RWPE2 (cell line): ENCODE results near the gene NMRK1.

Experiments
- ATAC-seq: fragments of 200-7000 bp; cut with Tn5 transposase; 3 replicates; pipeline ENCODE4 v1.9.1; 2021; ENCODE audit warnings: low read depth
- DNase-seq: peaks from one replicate; pipeline ENCODE4 v3.0.0-alpha.2; 2020; ENCODE audit warnings: low spot score
- H3K27ac ChIP-seq: fragments of 450-650 bp; 2 replicates; pipeline ENCODE4 v1.5.1; 2017; ENCODE audit warnings: mild to moderate bottlenecking; ENCODE audit not compliant: poor library complexity, severe bottlenecking
- H3K27me3 ChIP-seq: fragments of 250-450 bp; sonication (Bioruptor Pico); 2 replicates; pipeline ENCODE4 v1.5.1; 2021; ENCODE audit warnings: mild to moderate bottlenecking, moderate library complexity; ENCODE audit not compliant: insufficient read depth, poor library complexity, severe bottlenecking
- H3K36me3 ChIP-seq: fragments of 250-450 bp; sonication (Bioruptor Pico); 2 replicates; pipeline ENCODE4 v1.5.1; 2020; ENCODE audit warnings: low read depth, mild to moderate bottlenecking, moderate library complexity
- H3K4me1 ChIP-seq: fragments of 250-450 bp; sonication (Bioruptor Pico); 2 replicates; pipeline ENCODE4 v1.5.1; 2021; ENCODE audit warnings: mild to moderate bottlenecking, moderate library complexity; ENCODE audit not compliant: insufficient read depth, poor library complexity, severe bottlenecking
- H3K4me3 ChIP-seq: fragments of 250-450 bp; sonication (Bioruptor Pico); 2 replicates; pipeline ENCODE4 v1.5.1; 2021; ENCODE audit warnings: mild to moderate bottlenecking, moderate library complexity; ENCODE audit not compliant: severe bottlenecking
- H3K9me3 ChIP-seq: fragments of 250-450 bp; sonication (Bioruptor Pico); 2 replicates; pipeline ENCODE4 v1.5.1; 2021; ENCODE audit warnings: mild to moderate bottlenecking, moderate library complexity; ENCODE audit not compliant: severe bottlenecking
- CTCF ChIP-seq: fragments of 450-650 bp; IDR thresholded peaks from one replicate; pipeline ENCODE4 v1.5.1; 2017; ENCODE audit warnings: mild to moderate bottlenecking, moderate library complexity; ENCODE audit not compliant: poor library complexity, severe bottlenecking

Gene NMRK1

DNA sequence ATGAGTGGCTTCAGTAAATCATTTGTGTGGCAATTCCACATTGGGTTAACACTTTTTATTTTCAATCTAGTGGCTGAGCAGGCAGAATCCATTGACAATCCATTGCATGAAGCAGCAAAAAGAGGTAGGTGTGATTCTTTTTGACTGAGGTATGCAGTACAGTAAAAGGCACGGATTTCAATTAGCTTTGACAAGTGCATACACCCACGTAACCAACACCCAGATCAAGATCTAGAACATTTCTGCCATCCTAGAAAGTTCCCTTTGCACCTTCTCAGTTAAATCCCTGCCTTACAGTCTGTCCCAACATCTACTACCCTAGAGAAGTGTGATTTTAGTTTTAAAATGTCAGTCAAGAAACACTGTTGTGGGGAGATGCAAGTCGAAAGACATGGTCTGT lies 43.7 kb upstream of the NMRK1 start:
- no peak for DNase-seq
- ATAC-seq, result no peak
- Histone ChIP-seq H3K36me3 (peaks cover 35% of the 10 kb centered on the region), H3K4me1 (no peaks in the 10 kb centered on the region), H3K4me3 (no peak overlapping the region), H3K27ac (no peak overlapping the region), H3K27me3 (no peaks in the 10 kb centered on the region), H3K9me3 (no peaks in the 10 kb centered on the region)
- TF ChIP-seq CTCF, result no peak

DNA sequence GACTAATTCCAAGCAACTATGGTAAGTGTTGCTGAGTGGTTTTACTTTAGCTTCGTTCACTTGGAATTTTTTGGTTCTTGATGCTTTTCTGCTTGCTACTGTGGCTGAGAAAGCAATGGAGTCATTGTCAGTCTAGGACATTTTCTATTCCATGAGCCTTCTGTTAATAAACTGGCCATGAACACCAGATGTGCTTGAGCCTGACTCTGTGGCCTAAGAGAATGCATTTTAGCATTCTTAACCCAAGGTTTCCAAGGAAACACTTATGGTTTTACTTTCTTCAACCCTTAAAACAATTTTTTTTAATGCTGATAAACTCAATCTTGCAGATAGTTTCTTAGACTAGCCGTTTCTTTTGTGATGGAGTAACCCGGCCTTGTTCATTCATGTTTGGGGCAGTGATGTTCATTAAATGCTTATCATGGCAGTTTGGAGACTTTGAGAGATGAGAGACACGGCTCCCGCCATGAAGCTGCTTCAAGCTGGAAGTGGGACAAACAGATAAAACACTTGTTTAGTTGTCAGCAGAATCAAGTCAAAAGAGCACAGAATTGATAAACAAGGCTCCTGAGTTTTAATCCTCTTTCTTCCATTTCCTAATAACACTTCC lies 42.8 kb upstream of the NMRK1 start:
- no peak overlapping the region for H3K4me3 ChIP-seq

GRCh38 chr9:75130172-75130571 lies 42.2 kb upstream of the NMRK1 start:
- H3K36me3 ChIP-seq, result peaks cover 25% of the 10 kb centered on the region
- H3K27ac ChIP-seq, result no peak overlapping the region
- DNase-seq (no peak), ATAC-seq (no peak)
- H3K9me3 ChIP-seq, result no peaks in the 10 kb centered on the region
- no peak for TF ChIP-seq CTCF
- H3K27me3 ChIP-seq, result no peaks in the 10 kb centered on the region
- no peaks in the 10 kb centered on the region for H3K4me1 ChIP-seq
- no peak overlapping the region for H3K4me3 ChIP-seq

More for the DNA sequence above, 42.8 kb upstream of the NMRK1 start:
- TF ChIP-seq CTCF, result no peak
- DNase-seq (no peak), ATAC-seq (no peak)
- Histone ChIP-seq H3K27ac (no peak overlapping the region), H3K27me3 (no peaks in the 10 kb centered on the region), H3K36me3 (peaks cover 29% of the 10 kb centered on the region), H3K4me1 (no peaks in the 10 kb centered on the region), H3K9me3 (no peaks in the 10 kb centered on the region)

- Histone ChIP-seq H3K4me1 (no peaks in the 10 kb centered on the region), H3K27me3 (no peaks in the 10 kb centered on the region), H3K4me3 (no peak overlapping the region), H3K36me3 (peaks cover 8% of the 10 kb centered on the region), H3K9me3 (no peaks in the 10 kb centered on the region), H3K27ac (no peak overlapping the region)
- ATAC-seq (no peak), DNase-seq (no peak)
- TF ChIP-seq CTCF, result no peak
Observed at GRCh38 chr9:75128535-75128934, 40.6 kb upstream of the NMRK1 start.

GRCh38 chr9:75123696-75124095 lies 35.7 kb upstream of the NMRK1 start:
- peaks cover 3% of the 10 kb centered on the region; the same call in 1 of the 2 replicates for H3K36me3 ChIP-seq
- H3K4me3 ChIP-seq, result no peak overlapping the region
- no peak for TF ChIP-seq CTCF
- H3K27ac ChIP-seq, result no peak overlapping the region
- DNase-seq (no peak), ATAC-seq (no peak)
- H3K9me3 ChIP-seq, result no peaks in the 10 kb centered on the region
- H3K27me3 ChIP-seq, result no peaks in the 10 kb centered on the region
- no peaks in the 10 kb centered on the region for H3K4me1 ChIP-seq
